ENCODE data around the gene DUSP6. TPM values are rescaled to one million over a fixed set of nuclear protein-coding genes. Genes with fewer than 3 reads are reported as not detected.
"Not testable (repeated sequence)": the region's sequence is repeated elsewhere in the genome, so short reads cannot be mapped to it uniquely, and the experiment has no call there.

DUSP6 gene
- total RNA-seq, 1 donor from 2014 or later, result 216 TPM

DNA sequence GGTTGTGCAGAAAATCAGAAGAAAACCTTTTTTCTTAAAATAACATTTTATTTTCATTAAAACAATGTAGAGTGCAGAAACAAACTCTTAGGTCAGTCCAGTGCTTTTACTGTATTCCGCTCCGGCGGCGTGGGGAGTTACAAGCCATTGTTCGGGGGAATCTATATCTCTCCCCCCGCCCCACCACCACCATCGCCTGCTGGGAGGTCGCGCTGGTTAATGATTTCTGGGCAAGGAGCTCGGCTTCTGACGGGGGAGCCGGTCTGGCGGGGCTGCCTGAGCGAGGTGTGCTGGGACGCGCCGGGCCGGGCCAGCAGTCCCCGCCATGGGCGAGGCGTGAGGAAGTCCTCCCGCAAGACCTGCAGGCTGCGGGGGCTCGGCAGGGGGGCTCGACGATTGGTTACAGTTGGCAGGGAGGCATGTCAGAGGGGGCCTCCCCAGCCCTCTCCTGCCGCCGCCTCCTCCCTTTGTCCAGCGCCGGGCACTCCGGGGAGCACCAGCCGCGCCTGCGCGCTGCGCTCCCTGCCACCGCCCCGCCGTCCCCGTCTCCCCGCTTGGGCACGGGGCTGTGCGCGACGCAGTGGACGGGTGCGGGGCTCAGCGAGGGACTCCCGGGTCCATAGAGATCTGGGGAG lies 1.0 kb upstream of the DUSP6 start:
- DNase-seq (ENCODE audit: extremely low read depth, low read depth, low spot score), result no peak

DNA sequence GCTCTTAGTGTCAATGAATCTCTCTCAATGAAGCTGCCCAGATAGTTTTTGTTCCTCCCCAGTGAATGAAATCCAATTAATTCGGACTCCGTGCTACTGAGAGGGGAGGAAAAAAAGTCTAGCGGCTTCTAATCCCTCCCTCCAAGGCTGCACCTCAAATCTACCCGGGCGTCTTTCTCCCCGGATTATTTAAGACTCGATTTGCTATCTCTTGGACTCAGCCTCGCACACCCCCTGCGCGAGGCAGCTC lies 134 bp downstream of the DUSP6 start:
- DNase-seq (ENCODE audit: extremely low read depth, low read depth, low spot score), result no peak

- no peak for DNase-seq (ENCODE audit: extremely low read depth, low read depth, low spot score)
Measured at GRCh38 chr12:89351489-89352241, 636 bp downstream of the DUSP6 start.

DNA sequence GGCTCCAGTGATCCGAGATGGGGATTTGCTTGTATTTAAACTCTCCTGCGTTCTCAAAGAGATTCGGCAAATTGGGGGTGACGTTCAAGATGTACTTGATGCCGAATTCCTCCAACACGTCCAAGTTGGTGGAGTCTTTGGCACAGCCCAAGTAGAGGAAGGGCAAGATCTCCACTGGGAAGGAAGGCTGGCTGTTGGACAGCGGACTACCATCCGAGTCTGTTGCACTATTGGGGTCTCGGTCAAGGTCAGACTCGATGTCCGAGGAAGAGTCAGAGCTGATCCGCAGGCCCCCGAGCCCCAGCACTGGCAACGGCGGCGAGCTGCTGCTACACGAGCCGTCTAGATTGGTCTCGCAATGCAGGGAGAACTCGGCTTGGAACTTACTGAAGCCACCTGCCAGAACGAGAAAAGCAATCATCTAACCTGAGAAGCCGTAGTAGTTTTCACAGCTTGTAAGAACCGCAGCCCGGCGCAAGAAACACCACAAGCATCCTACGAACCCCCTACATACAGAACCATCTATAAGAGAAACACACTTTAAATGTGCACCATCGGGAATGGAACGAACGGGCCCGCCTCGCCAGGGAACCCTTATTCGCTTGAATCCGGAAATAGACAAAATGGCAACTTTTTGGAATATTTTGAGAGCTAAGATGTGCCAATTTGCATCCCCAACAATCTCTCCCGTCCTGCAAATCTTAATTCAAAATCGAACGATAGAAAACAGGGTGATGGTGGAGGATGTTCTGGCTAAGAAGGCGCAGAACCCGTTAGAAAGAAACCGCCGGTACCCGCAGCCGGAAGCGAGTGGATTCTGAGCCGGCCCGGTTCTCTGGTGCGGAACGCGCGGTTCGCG lies 1.4 kb downstream of the DUSP6 start:
- no peak for DNase-seq (ENCODE audit: extremely low read depth, low read depth, low spot score)

DNA sequence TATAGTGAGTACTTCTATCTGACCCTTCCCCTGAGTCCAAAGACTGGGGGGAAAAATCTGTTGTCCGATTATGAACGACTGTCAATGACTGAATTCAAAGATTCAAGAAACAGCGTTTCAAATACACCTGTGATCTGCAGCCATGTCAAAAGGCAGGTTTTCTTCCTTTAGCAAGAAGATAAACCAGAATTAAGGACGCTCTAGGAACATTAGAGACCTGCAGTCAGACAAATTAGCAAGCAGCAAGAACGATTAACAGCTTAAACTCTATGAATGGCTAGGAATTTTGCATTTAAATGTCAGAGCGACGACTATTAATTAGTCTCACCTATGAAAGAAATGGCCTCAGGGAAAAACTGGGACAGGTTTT lies 2.1 kb downstream of the DUSP6 start:
- DNase-seq (ENCODE audit: extremely low read depth, low read depth, low spot score), result no peak

DNA sequence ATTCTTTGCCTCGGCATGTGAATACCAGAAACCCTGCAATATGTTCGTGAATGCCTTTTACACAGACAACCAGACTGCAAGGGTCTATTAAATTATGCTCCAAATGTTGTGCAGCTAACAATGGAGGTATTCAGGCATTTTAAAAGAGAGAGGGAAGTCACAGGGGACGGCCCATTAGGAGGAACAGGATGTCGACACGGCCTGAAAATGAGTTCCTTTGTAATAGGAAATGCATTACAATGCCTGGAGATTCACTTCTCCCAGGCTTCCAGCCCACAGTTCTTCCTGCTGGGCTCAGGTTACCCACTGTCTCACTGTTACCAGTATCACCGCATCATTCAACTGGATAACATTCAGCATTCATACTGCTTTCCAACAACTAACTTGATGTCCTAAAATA lies 2.5 kb downstream of the DUSP6 start:
- no peak for DNase-seq (ENCODE audit: extremely low read depth, low read depth, low spot score)

DNA sequence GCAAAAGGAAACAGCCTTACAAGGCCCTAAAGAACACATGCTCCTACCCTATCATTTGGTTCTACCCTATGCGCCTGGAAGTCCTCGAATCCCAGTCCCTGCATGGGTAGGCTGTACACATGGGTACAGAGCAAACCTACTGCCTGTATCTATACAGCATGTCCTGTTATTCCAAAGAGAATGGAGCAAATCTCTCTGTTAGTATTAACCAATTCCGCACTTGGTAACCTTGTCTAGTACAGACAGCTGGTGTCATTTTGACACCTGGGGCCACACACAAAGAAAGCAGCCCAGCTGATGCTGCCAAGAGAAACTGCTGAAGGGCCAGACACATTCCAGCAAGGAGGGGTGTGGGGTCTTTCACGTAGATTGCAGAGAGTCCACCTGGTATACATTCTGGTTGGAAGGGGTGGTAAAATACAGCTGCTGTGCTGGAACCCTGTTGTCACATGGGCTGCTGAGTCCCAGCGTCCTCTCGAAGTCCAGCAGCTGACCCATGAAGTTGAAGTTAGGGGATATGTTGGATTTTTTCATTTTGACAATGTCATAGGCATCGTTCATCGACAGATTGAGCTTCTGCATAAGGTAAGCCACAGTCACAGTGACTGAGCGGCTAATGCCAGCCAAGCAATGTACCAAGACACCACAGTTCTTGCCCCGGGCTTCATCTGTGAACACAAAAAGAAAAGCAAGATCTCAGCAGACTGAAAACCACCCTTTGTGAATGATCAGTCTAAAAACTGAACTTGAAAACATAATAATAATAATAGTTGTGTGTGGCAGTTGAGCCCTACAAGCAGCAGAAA lies 3.2 kb downstream of the DUSP6 start:
- DNase-seq (ENCODE audit: extremely low read depth, low read depth, low spot score), result no peak

GRCh38 chr12:89347325-89347829 lies 4.9 kb downstream of the DUSP6 start:
- DNase-seq (ENCODE audit: extremely low read depth, low read depth, low spot score), result no peak

DNA sequence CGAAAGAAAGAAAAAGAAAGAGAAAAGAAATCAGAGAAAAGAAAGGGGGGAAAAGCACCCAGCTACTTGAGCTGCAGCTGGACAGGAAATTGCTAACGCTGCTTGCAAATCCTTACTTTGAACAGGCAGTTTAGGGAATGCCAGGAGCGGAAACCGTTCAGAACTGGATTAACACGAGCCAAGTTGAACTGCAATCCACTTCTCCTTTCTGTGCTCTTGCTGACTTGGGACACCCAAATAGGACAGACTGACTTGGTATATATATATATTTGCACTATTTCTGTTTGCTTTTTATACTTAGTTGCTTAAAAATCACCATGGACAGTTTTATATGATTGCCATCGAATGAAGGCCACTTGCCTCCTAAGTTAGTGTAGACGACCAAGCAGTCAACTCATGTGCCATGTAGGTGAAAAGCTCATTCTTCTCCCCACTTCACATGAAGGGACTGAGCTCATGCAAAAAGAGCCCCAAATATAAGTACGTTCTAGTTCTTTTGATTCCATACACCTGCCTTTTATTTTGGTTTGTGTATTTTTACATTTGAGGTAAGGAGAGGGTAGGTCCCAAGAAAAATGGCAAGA lies 5.5 kb downstream of the DUSP6 start:
- DNase-seq (ENCODE audit: extremely low read depth, low read depth, low spot score), result peak; percentile 97

GRCh38 chr12:89345830-89346740 lies 6.2 kb downstream of the DUSP6 start:
- DNase-seq (ENCODE audit: extremely low read depth, low read depth, low spot score), result peak; percentile 98

GRCh38 chr12:89345376-89345775 lies 6.9 kb downstream of the DUSP6 start:
- DNase-seq (ENCODE audit: extremely low read depth, low read depth, low spot score), result no peak

- no peak for DNase-seq (ENCODE audit: extremely low read depth, low read depth, low spot score)
Measured at GRCh38 chr12:89344862-89345202, 7.5 kb downstream of the DUSP6 start.

DNA sequence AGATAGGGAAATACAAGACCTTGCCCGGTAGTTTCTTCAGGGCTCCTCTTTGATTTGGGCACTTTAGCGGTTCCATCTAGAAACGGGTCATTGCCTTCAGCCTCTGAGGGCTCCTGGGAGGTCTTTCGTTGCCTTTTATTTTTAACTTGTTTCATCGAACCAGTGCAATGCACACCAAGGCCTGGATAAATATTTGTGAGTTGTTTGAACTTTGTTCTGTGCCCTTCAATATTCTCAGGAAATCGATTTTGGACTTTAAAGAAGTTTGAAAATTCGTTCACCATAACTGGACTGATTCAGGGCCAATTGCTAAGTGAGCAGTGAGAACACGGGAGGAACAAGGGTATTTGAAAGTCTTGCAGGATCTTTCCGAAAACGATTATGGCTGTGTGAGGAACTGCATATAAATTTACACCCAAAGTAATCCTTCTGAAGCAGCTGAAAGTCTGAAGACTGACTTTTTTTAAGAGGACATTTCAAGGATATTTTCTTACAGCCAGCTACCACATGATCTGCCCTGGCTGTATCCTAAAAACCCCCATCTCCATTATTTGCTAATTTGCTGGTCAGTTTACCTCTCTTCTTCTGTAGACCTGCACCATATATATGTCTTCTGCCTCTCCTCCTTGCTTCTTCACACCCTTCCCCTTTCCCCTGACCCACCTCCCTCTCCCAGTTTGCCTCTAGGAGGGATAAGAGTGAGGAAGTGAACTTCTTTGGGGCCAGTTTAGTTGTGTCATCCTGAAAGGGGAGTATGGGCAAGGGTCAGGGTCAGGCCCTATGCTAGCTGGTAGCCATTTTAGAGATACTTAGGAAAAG lies 8.0 kb downstream of the DUSP6 start:
- no peak for DNase-seq (ENCODE audit: extremely low read depth, low read depth, low spot score)

- no peak for DNase-seq (ENCODE audit: extremely low read depth, low read depth, low spot score)
Measured at GRCh38 chr12:89343127-89343526, 9.2 kb downstream of the DUSP6 start.

GRCh38 chr12:89340861-89341260 lies 11.4 kb downstream of the DUSP6 start:
- DNase-seq (ENCODE audit: extremely low read depth, low read depth, low spot score), result no peak

DNA sequence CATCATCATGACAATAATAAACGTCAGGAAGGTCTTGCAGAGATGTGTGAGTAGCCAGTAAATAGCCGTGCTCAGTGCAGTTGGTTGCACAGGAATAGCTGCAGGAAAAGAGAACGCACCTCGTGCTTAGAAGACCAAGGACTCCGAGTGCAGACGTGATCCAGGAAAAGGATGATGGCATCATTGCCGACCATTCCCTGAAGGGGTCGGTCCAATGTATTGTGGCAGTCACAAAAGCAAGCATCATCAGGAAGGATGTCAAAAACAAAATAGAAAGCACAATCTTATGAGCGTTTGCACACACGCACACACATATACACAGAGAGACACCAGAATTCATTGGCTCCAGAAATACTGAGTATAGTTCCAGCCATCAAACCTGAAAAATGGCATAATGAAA lies 12.8 kb downstream of the DUSP6 start:
- DNase-seq (ENCODE audit: extremely low read depth, low read depth, low spot score), result no peak

DNA sequence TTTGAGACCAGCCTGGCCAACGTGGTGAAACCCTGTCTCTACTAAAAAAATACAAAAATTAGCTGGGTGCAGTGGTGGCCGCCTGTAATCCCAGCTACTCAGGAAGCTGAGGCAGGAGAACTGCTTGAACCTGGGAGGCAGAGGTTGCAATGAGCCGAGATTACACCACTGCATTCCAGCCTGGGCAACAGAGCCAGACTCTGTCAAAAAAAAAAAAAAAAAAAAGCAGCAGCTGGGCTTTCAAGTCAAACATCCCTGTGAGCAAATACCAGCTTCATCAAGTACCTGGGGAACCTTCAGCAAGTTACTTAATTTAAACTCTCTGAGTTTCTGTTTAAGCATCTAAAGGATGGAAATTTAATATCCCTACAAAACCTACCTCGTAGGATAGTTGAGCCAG lies 15.2 kb downstream of the DUSP6 start:
- not testable (repeated sequence) for DNase-seq (ENCODE audit: extremely low read depth, low read depth, low spot score)

- no peak for DNase-seq (ENCODE audit: extremely low read depth, low read depth, low spot score)
Measured at GRCh38 chr12:89335452-89336244, 16.7 kb downstream of the DUSP6 start.

All from glomerular endothelial cell (primary cell).